Stimulated activated CD4-positive, alpha-beta T cell treated with anti-CD3 and anti-CD28 coated beads, Interleukin-12 subunit alpha, Interleukin-12 subunit beta, amount 100 ng/mL, for 24 hours (primary cell): ENCODE data around the gene FBXO5.
"Not testable (repeated sequence)": the region's sequence is repeated elsewhere in the genome, so short reads cannot be mapped to it uniquely, and the experiment has no call there.

Experiments
- DNase-seq, 2 experiments: peaks; one replicate each; pipeline ENCODE4 v3.0.0-alpha.2; 2020; ENCODE audit warnings: low read depth in 2 of 2

The FBXO5 gene

DNA sequence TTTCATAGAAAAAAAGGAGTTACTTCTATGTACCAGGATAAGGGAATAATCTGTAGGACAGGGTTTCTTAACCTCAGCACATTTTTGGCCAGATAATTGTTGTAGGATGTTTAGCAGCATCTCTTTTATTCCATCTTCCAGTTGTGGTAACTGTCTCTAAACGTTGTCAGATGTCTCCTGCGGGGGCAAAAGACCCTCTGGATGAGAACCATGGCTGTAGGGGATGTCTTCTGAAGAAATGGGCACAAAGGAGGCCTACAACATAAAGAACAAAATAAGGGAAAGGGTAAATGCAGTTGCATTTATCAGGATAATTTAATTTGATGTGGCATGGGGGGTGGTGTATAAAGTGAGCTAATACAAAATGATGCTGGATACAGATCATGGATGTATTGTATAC lies 4.1 kb upstream of the FBXO5 start:
- DNase-seq = no peak

DNA sequence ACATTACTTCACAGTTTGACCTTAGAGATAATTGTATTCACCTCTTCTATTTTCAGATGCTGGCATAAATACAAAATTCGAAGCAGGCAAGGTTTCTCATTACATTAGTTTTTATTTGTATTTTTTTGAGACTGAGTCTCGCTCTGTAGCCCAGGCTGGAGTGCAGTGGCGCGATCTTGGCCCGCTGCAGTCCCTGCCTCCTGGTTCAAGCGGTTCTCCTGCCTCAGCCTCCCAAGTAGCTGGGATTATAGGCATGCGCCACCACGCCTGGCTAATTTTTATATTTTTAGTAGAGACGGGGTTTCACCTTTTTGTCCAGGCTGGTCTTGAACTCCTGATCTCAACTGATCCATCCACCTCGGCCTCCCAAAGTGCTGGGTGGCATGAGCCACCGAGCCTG lies 2.5 kb upstream of the FBXO5 start:
- not testable (repeated sequence) for DNase-seq

DNA sequence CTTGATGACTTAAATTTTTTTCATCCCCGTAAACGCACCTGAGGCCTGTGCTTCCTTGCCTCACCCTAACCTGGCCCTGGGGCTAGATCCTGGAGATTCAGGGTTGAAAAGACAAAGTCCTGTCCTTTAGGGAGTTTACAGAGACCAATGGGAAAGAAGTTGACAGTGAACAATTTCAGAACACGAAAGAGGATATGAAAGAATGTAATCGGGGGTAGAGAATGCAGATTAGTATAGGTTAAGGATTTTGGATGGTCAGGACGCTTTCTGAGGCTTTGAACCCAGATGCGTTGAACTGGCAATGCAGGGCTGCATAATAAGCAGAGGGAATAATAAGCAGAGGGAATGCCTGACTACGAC lies 1.7 kb upstream of the FBXO5 start:
- DNase-seq = no peak

DNA sequence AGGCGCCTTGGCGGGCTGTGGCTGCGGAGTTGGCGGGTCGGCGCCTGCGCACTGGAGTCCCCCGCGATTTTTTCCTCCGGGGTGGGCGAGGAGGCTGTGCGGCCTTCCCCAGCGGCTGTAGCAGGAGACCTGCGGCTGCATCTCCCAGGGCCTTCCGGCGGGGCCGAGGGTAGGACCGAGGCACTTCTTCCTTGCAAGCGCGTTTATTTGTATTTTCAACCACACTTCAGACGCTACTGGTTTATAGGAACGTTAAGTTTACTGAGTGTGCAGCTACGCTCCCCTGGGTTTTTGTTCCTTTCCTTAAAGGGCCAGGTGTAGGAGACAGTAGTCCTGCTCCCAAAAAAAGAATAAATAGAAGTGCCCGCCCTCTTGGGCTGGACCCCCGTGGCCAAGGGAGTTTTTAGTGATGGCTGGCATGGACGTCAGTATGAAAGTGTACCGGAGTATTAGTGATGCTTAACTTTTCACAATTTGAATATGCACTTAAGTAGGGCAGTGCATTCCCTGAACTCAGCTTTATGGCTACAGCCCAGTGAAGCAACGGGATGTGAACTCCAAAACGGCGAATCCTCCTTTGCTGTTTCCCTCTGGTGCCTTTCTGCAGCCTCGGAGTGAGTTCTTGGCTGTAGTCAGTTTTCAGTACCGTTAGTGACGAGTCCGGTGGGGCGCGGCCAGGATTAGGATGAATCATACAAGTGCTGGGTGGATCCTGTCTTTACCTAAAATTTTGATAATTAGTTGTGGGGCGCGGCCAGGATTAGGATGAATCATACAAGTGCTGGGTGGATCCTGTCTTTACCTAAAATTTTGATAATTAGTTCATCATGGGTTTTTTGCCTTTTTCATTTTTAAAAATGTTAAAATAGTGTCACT lies 1.0 kb upstream of the FBXO5 start:
- DNase-seq = peak; percentile 62 to 77

DNA sequence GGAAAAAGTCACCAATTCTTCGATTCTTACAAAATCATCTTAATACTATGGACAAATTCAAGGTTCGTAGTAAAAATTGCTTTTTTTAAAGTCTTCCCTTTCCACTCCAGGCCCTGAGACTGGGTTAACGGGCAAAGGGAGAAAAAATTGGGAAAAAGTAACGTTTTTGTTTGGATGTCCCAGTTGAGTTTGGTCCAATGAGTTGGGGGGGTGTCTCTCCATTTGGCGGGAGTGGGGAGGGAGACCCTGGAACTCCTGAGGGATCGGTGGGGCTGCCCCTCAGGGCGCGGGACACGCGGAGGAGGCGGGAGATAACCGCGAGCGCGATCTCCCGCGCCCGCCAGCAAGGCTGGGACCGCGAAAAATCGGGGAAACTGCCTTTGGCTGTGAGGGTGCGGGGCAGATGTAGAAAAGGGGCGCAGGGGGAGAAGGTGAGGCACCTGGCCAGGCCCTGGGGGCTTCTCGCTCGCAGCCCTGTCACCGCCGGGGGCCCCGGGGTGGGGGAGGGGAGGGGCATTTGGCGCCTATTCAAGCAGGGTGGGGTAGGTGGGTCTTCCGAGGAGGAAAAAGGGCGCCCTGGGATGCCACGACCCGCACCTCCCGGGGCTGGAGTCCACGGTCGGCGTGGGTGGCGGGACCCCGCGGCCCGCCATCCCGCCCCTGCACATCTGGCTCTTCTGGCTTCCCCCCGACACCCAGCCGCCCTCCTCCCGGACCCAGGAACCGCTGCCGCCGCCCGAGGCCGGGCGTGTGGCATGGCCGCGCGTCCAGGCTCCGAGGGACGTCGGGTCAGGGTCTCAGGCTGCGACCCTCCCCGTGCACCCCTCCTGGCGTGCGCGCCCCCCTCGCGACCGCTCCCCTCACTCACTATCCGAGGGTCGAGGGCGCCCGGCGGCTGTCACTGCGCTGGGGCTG lies 595 bp downstream of the FBXO5 start:
- DNase-seq = peak in 1 of 2 experiments; percentile 17

DNA sequence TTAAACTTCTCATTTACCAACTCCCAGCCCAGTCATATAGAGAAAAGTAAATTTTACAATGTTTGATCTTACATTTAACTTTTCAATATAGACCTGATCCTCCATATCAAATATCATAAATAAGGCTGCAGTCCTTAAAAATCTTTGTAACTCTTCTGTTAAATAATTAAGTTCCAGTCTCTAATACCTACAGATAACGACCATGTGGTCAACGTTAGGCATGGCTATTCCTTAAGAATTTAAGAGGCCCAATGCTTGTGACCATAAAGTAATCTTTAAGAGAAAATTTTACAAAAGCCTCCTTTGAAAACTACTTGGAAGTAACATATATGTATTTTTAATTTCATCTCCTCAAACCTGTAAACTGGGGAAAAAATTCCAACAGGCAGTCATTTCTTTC lies 1.6 kb downstream of the FBXO5 start:
- no peak for DNase-seq

DNA sequence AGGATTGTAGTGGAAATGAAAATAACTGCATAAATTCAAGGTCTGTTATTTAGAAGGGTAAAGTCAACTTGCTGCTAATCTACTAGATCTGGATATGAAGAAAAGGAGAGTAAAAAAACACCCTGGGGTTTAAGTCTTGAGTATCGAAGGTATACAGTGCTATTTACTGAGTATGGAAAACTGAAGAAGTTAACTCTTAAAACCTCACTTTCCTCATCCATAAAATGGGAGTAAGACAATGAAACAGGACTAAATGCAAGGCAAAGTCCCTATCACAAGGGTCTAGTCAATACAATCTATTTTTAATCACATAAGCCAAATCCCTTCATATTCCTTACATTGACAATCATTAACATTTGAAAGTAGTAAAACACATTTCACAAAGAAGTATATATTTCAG lies 2.2 kb downstream of the FBXO5 start:
- no peak for DNase-seq

DNA sequence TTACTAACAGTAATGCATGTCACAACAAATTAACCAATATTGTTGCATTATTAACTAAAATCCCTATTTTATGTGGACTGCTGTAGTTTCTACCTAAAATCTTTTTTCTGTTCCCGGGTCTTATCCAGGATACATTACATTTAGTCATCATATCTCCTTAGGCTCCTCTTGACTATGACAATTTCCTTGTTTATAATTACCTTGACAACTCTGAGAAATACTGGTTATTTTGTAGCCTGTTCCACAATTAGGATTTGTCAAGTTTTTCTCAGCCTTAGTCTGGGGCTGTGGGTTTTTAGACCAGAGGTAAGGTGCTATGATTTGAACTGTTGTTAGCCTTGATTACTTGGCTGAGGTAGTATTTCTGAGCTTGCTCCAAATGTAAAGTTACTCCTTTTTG lies 3.7 kb downstream of the FBXO5 start:
- no peak for DNase-seq

DNA sequence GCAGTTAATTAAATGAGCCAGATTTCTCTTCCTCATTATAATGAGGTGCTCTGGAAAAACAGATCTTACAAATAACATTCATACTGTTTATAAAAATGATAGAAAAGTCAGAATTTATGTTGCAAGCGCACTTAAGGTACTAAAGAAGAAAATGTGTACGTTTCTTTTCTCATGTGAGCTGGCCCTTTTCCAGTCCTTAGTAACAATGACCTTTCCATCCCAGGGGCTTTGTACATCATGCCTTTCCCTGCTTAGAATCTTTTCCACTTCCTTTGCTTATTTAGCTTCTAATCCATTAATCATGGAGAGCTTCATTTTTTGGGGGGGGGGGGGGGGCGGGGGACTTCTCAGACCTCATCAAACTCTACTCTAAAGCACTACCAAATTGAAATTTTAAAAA lies 4.8 kb downstream of the FBXO5 start:
- no peak for DNase-seq

DNA sequence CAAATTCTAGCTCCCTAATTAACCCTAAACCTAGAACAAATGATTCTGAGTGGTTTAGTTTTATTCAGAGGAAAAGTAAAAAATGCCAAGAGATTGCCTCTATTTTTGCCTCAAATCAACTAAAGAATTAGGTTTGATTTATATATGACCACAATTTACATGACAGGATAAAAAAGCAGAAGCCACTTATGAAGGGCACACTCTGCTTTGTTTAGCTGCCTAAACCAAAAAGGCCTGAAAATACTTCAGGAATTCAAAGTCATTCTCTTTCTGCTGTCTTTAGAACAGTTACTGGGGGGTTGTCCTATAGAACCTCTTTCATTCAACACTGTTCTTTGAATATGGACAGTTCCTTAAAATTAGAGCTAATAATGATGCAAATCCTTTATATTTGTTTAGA lies 5.3 kb downstream of the FBXO5 start:
- DNase-seq = no peak

DNA sequence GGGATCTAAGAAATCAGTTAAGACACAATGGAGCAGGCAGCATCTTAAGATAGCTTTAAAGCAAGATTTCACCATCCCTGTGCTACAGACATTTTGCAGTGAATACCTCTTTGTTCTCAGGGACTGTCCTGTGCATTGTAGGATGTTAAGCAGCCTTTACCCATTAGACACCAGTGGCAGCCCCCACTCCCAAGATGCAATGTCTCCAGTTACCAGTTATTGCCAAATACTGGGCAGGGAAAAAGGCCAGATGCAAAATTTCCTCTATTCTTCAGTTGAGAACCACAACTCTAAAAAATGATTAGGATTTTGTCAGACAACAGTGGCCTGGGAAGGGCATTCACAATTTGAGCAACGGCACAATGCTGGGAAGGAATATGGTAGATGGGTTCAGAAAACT lies 6.1 kb downstream of the FBXO5 start:
- DNase-seq = no peak

DNA sequence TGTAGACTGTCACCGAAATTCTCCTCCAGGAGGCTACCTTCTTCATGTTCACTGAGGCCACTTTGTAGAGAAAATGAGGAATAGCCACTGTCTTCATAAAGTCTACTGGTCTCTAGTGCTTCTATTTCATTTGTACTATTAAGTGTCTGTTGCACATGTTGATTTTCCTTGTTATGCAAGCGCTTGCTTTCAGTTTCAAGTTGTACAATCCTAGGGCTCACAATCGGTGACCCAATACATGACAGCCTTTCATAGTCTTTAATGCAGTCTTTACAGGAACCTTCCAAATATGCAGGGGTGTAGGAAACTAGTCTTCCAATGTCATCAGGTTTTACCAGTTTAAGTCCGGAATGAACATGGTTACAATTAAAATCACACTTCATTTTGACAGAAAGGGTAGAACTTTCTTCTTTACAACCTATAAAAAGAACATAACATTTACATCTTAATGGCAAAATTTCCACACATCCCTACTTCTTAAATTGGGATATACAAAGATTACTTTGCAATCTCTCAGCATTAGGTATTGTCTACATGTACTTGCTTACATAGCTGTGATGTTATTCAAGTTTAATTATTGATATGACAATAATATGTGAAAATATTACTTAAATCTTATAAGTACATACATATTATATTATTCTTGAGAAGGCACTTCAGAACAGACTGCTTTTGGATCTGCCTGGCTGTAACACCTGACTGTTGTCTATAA lies 7.5 kb downstream of the FBXO5 start:
- no peak for DNase-seq

DNA sequence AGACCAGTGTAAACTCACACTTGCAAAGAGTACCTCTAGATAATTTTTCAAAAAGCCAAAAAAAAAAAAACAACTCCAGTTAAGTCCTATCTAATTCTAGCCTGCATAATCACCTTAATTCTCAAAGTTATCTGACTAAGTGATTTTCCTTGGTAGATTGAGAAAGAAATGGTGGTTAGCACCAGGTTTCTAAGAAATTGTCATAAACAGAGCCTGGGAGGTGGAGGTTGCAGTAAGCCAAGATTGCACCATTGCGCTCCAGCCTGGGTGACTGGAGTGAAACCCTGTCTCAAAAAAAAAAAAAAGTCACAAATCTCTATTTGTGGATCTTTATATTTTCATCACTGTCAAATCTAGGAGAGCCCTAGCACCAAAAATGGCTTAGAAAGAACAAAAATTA lies 8.9 kb downstream of the FBXO5 start:
- no peak for DNase-seq

DNA sequence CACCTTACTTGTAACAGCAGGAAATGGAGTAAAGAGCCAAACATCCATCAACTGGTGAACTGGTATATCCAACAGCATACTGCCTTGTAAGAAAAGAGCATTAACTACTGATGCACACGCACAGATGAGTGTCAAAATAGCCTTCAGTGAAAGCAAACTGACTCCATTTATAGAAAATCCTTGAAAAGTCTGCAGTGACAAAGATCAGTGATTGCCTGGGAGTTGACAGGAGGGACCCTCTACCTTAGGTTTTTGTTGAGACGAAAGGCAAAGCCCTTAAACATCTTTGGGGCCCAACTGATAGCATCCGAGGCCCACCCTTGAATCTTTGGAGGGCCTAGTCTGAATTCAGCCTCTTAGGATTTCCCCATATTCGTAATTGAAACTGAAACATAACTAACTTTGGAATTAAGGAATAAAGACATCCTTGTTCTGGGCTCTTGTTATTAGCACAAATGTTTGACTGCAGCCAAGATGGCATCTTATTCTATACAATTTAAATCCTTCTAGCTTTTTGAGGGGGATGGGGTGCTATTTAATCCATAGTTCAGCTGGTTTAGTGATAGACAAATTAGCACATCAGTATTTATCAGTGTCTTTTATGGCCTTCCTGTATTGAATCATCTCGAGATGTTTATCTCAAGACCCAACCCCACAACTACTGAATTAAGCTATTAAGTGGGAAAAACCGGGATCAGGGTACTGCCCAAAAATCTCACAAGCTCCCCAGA lies 13.0 kb downstream of the FBXO5 start:
- no peak for DNase-seq

DNA sequence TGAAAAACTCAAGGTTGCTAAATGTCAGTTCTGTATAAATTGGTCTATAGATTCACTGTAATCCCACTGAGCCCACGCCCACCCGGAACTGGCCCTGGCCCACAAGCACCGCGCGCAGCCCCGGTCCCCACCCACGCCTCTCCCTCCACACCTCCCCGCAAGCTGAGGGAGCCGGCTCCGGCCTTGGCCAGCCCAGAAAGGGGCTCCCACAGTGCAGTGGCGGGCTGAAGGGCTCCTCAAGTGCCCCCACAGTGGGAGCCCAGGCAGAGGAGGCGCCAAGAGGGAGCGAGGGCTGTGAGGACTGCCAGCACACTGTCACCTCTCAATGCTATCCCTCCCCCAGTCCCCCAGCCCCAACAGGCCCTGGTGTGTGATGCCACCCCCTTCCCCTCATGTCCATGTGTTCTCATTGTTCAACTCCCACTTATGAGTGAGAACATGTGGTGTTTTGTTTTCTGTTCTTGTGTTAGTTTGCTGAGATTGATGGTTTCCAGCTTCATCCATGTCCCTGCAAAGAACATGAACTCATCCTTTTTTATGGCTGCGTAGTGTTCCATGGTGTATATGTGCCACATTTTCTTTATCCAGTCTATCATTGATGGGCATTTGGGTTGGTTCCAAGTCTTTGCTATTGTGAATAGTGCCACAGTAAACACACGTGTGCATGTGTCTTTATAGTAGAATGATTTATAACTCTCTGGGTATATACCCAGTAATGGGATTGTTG lies 16.5 kb downstream of the FBXO5 start:
- not testable (repeated sequence) for DNase-seq

DNA sequence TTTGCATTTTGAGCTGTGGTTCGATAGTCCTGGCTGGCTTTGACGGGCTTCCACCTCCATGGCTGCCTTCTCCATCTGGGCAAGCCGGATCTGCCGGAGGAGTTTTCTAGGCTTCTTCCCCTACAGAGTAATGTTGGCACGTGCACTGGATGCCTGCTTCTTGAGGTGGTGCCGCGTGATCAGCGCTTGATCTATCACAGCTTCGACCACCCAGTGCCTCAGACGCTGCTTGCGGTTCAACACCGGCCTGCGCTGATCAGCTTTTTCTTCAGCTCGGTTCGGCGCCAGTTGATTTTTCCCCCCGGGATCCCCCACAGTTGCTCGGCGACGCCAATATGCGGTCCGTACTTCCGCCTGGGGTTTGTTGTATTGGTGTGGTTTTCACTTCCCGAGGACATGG lies 23.5 kb downstream of the FBXO5 start:
- no peak for DNase-seq

DNA sequence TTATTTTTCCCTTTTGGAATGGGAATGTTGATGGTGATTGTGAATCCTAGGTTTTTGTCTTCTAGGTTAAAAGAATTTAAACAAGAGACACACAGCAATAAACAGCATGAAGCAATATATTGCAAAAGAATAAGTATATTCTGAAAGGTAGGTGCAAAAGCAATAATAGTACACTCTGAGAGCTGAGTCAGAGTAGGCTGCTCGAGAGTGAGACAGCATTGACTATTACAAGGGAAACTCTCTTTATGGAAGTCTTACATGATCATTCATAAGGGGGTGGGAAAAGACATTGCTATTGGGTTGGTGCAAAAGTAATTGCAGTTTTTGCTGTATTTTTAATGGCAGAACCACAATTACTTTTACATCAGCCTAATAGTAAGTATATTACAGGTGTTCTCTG lies 25.0 kb downstream of the FBXO5 start:
- no peak for DNase-seq

DNA sequence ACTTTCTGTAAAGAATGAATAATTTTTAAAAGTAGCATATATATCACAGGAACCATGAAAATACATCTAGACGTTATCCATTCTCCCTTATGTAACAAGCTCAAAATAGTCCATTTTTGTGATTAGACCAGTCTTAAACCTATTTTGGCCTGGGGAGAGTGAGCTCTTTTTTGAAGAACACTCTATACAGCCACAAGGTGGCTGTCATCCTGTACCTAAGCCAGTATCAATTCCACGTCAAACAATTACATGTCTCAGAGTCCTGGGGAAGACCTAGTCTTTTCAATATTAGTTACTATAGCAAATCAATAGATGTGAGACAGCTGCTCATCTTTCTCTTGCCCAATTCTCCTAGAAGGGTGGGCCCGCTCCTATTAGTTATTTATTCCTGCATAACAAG lies 28.4 kb downstream of the FBXO5 start:
- DNase-seq = no peak

DNA sequence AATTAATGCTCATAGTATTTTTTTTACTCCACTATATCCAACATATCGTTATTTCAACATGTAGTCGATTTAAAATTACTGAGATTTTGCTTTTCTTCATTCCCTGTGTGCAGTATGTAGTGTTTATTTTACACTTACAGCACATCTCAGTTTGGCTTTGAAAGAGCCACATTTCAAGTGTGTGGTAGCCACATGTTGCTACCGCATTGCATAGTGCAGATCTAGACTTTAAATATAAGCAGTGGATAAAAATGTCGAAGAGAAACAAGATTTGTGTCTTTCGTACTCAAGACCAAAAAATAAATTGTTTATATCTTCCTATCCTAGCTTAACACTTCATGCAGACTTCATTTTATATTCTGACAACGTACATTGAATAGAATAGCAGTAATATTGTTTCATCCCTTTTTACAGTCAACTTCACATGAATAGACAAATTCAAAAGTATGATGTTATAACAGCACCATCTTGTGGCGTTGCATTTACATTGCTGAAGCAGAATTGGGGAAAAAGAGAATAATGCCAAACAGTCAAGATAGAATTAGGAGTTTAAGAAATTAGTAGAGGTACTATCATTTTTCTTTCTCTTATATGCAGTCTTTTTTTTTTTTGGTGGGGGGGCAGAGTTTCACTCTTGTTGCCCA lies 29.9 kb downstream of the FBXO5 start:
- no peak for DNase-seq

DNA sequence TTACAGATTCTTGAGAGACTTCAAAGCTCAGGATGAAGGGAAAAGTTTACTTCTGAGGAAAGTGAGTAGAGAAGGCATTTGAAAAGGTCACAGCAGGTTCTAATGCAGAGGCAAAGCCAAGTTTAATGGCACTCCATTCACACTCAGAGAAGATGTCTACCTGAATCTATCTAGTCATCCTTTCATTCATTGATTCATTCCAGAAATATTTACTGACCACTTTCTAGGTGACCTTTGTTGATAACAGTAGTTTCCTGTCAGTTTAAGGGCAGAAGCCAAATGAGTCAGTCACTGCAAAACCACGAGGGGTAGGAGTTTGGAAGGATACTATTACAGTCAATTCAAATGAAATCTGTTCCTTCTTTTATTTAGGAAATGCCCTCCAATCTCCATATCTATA lies 30.8 kb downstream of the FBXO5 start:
- DNase-seq = no peak

DNA sequence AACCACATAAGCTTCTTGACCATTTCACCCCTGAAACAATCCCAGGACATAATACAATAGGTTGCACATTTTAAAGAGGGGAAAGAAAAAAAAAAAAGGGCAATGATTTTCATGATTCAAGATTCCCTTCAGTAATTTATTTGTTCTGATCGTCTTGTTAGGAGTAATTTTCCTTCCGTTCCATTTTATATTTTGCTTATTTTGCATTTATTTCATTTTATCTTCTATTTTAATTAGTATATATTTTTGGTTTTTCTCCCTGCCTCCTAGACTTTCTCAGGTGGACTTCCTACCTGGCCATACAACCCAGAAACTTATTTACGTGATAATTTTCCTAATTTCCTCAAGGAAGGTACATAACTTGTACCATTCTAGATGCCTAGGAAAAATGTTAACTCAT lies 32.6 kb downstream of the FBXO5 start:
- no peak for DNase-seq
